ENCODE results near the gene MTFMT. TPM values are rescaled to one million over a fixed set of nuclear protein-coding genes. Genes with fewer than 3 reads are reported as not detected.

MTFMT gene
- total and polyA plus RNA-seq, 2 of the 13 experiments (the other 11 are each of a cell fraction or from before 2014, with no cell fraction given): 9.9 to 23.2 TPM

DNA sequence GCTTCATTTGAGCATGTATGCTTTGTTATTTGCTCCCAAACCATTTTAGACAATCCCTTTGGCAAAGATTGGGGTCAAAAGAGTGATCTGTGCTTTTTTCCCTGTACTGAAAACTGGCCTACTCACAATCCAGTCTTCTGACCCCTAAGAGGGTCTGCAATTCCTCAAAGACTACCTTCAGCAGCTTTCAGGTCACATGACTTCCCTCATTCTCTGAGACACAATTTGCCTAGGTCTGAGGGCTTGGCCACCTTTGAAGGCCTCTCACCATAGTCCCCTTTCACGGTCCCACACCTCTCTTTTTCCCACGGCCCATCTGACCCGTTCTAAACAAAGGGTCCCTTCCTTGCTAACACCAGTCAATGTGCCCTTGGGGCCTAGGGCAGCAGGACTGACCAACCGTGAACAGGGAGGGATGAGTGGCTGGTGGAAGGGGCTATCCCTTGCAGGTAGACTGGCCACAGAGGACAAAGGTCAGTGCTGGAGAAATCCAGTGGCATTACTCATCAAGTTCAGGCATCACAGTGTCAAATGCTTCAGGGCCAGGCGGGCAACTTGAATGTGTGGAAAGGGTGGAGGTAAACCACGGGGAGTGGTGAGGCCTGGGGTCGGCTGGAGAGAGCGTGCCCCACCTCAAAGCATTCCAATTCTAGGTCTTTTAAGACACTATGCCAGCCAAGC lies 27.6 kb upstream of the MTFMT start (continued):
- TF ChIP-seq CEBPZ (IDR thresholded peaks at IDR 0.05; ENCODE audit: low read length) (no peak), RFXAP (CRISPR knock-in tag; IDR thresholded peaks at IDR 0.05; ENCODE audit: borderline replicate concordance) (no peak), NR0B2 (CRISPR knock-in tag; IDR thresholded peaks at IDR 0.05) (no peak), HHEX (CRISPR knock-in tag; IDR thresholded peaks at IDR 0.05) (peak; percentile 27; the same call in 1 of the 2 replicates), SRSF4 (IDR thresholded peaks at IDR 0.05; ENCODE audit: low read depth, low read length, poor library complexity, severe bottlenecking) (no peak), AHR (CRISPR knock-in tag; IDR thresholded peaks at IDR 0.05) (no peak), ATF7-NPFF (CRISPR knock-in tag; IDR thresholded peaks at IDR 0.05; ENCODE audit: low read depth) (no peak), POLR2AphosphoS2 (IDR thresholded peaks at IDR 0.05; ENCODE audit: low read depth, low read length) (no peak), ZNF460 (CRISPR knock-in tag; IDR thresholded peaks at IDR 0.05; ENCODE audit: borderline replicate concordance) (no peak), ZNF317 (CRISPR knock-in tag; IDR thresholded peaks at IDR 0.05) (no peak), KAT8 (CRISPR knock-in tag; IDR thresholded peaks at IDR 0.05) (peak; percentile 84), RFX3 (CRISPR knock-in tag; IDR thresholded peaks at IDR 0.05) (no peak), ZBTB7B (CRISPR knock-in tag; IDR thresholded peaks at IDR 0.05) (peak; percentile 83), NR3C1 (CRISPR knock-in tag; IDR thresholded peaks at IDR 0.05) (no peak), ZNF580 (CRISPR knock-in tag; IDR thresholded peaks at IDR 0.05; ENCODE audit: borderline replicate concordance, low read depth) (peak; percentile 66; the same call in 1 of the 2 replicates), CREM (IDR thresholded peaks at IDR 0.05) (peak; percentile 25; the same call in 1 of the 2 replicates), CREM (CRISPR knock-in tag; IDR thresholded peaks at IDR 0.05) (no peak), ZNF83 (CRISPR knock-in tag; IDR thresholded peaks at IDR 0.05; ENCODE audit: borderline replicate concordance) (no peak)
- TF ChIP-seq, protein P1, sequence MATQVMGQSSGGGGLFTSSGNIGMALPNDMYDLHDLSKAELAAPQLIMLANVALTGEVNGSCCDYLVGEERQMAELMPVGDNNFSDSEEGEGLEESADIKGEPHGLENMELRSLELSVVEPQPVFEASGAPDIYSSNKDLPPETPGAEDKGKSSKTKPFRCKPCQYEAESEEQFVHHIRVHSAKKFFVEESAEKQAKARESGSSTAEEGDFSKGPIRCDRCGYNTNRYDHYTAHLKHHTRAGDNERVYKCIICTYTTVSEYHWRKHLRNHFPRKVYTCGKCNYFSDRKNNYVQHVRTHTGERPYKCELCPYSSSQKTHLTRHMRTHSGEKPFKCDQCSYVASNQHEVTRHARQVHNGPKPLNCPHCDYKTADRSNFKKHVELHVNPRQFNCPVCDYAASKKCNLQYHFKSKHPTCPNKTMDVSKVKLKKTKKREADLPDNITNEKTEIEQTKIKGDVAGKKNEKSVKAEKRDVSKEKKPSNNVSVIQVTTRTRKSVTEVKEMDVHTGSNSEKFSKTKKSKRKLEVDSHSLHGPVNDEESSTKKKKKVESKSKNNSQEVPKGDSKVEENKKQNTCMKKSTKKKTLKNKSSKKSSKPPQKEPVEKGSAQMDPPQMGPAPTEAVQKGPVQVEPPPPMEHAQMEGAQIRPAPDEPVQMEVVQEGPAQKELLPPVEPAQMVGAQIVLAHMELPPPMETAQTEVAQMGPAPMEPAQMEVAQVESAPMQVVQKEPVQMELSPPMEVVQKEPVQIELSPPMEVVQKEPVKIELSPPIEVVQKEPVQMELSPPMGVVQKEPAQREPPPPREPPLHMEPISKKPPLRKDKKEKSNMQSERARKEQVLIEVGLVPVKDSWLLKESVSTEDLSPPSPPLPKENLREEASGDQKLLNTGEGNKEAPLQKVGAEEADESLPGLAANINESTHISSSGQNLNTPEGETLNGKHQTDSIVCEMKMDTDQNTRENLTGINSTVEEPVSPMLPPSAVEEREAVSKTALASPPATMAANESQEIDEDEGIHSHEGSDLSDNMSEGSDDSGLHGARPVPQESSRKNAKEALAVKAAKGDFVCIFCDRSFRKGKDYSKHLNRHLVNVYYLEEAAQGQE (IDR thresholded peaks at IDR 0.05; ENCODE audit: borderline replicate concordance in 1 of 2, low read depth in 1 of 2, low read length in 2 of 2): no peak
- TF ChIP-seq, protein P2, sequence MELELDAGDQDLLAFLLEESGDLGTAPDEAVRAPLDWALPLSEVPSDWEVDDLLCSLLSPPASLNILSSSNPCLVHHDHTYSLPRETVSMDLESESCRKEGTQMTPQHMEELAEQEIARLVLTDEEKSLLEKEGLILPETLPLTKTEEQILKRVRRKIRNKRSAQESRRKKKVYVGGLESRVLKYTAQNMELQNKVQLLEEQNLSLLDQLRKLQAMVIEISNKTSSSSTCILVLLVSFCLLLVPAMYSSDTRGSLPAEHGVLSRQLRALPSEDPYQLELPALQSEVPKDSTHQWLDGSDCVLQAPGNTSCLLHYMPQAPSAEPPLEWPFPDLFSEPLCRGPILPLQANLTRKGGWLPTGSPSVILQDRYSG (CRISPR knock-in tag; IDR thresholded peaks at IDR 0.05): no peak
- TF ChIP-seq, protein P3, sequence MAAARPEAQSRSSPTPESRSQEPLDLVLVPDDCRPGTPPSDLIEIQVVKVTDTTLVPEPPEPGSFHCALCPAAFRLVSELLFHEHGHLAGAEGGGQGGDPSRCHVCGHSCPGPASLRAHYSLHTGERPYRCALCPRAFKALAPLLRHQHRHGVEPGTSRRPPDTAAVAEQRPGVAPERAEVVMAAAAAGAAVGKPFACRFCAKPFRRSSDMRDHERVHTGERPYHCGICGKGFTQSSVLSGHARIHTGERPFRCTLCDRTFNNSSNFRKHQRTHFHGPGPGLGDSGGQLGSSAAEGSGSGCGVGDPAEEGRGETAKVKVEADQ (CRISPR knock-in tag; IDR thresholded peaks at IDR 0.05; ENCODE audit: borderline replicate concordance): no peak
